Activated CD8-positive, alpha-beta memory T cell treated with anti-CD3 and anti-CD28 coated beads, Interleukin-2, amount 50 U/mL, for 24 hours (primary cell): ENCODE measurements around the gene SS18L1.

Source experiments
- DNase-seq: peaks from one replicate; pipeline ENCODE4 v3.0.0-alpha.2; 2020; ENCODE audit errors: extremely low read depth

Gene SS18L1

GRCh38 chr20:62195736-62196135 is 52.2 kb downstream of the SS18L1 start:
- DNase-seq = no peak

GRCh38 chr20:62196286-62196685 is 52.7 kb downstream of the SS18L1 start:
- no peak for DNase-seq

GRCh38 chr20:62197311-62197710 is 53.7 kb downstream of the SS18L1 start:
- DNase-seq = no peak

GRCh38 chr20:62197801-62198200 is 54.2 kb downstream of the SS18L1 start:
- DNase-seq = no peak

GRCh38 chr20:62198496-62198895 is 54.9 kb downstream of the SS18L1 start:
- DNase-seq = no peak

- DNase-seq = no peak
Measured at GRCh38 chr20:62198931-62199330, 55.4 kb downstream of the SS18L1 start.

- DNase-seq = no peak
Measured at GRCh38 chr20:62200491-62201172, 57.1 kb downstream of the SS18L1 start.

GRCh38 chr20:62201173-62202082 is 57.9 kb downstream of the SS18L1 start:
- no peak for DNase-seq

- no peak for DNase-seq
Measured at GRCh38 chr20:62202083-62202395, 58.5 kb downstream of the SS18L1 start.

- DNase-seq = no peak
Measured at GRCh38 chr20:62202676-62203377, 59.3 kb downstream of the SS18L1 start.

- no peak for DNase-seq
Measured at GRCh38 chr20:62203378-62204030, 59.9 kb downstream of the SS18L1 start.

- no peak for DNase-seq
Measured at GRCh38 chr20:62205618-62206387, 62.2 kb downstream of the SS18L1 start.

- no peak for DNase-seq
Measured at GRCh38 chr20:62206388-62206775, 62.8 kb downstream of the SS18L1 start.

GRCh38 chr20:62208061-62208794 is 64.7 kb downstream of the SS18L1 start:
- DNase-seq = no peak

- DNase-seq = no peak
Measured at GRCh38 chr20:62208795-62209755, 65.5 kb downstream of the SS18L1 start.

GRCh38 chr20:62209850-62210495 is 66.4 kb downstream of the SS18L1 start:
- no peak for DNase-seq

GRCh38 chr20:62210496-62210855 is 66.9 kb downstream of the SS18L1 start:
- no peak for DNase-seq

GRCh38 chr20:62211216-62211615 is 67.6 kb downstream of the SS18L1 start:
- DNase-seq = no peak

- DNase-seq = no peak
Measured at GRCh38 chr20:62211769-62212288, 68.3 kb downstream of the SS18L1 start.
